ENCODE results near the gene ARSA.
A peak's percentile ranks its signal among the peaks of the same experiment; 100 is the strongest.

Gene ARSA

DNA sequence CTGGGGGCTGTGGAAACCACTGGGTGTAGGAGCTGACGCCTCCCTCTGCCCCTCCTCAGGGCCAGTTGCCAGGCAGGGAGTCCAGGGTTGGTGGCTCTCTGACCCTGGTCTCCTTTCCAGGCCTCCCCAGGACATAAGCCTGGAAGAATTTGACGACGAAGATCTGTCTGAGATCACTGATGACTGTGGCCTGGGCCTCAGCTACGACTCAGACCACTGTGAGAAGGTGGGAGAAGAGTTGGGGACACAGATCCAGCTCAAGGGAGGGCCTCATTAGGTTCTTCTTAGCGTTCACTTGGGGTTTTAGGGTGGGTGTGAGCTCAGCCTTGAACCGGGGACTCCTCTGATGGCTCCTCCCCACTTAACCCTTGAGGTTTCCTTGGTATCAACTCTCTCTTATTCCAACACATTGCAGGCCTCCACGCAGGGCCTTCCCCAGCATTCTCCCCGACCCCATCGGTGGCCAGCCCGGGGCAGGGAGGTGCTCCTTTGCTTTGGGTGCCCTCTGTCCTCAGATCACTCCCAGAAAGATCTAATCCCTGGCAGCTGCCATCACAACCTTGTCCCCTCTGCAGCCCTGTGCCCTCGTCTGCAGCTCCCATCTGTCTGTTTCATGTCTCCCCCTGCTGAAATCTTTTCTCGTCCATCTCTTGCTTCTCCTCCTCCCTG, 26.1 kb downstream of the ARSA start:
- no peak for DNase-seq

DNA sequence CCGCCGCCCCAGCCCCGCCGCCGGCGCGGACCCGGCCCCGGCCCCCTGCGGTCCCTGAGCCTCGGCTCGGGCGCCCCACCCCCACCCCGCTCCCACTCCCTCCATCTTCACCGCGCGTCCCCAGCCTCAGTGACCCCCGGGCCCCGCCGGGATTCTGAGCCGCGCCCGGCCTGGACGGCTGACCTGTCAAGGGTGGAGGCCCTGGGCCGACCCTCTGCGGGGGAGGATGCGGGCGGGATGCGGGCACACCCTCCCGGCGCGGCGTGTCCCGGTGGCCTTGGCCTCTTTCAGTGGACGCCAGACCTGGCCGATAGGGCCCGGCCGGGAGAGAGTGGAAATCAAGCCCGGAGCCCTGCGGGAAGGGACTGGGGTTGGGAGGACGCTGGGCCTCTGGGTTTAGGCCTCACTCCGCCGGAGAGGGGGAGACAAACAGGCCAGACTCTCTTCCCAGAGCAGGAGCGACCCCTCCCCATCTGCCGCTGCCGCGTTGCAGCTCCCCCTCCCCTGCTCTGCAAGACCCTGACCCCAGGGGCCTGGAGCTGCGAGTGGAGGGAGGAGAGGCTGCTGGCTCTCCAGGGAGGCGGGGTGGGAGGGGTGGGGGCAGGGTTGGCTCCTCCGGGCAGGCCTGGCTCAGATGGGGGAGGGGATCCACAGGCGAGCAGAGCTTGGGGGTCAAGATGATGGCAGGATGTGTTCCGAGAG, 26.8 kb downstream of the ARSA start:
- DNase-seq = no peak

DNA sequence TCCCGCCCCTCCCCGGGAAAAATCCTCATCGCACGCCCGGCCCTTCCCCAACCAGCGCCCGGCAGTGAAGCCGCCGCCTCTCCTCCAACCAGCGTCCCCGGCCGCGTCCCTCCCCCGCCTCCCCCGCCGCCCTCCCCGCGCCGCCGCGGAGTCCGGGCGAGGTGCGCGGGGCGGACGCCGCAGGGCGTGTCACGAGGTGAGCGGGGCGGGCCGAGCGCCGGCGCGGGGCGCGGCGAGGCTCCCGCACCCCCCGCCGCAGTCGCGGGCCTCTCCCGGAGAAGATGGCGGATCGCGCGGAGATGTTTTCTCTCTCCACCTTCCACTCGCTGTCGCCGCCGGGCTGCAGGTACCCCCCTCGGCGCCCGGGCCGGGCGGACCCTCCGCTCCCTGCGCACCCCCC, 27.4 kb downstream of the ARSA start, which contains the start of gene MAPK8IP2:
Gene MAPK8IP2 (plus strand): TSS at position 256 of the 400 bp plus-strand sequence. CDS start 26 bp downstream, at position 282.
- no peak for DNase-seq

DNA sequence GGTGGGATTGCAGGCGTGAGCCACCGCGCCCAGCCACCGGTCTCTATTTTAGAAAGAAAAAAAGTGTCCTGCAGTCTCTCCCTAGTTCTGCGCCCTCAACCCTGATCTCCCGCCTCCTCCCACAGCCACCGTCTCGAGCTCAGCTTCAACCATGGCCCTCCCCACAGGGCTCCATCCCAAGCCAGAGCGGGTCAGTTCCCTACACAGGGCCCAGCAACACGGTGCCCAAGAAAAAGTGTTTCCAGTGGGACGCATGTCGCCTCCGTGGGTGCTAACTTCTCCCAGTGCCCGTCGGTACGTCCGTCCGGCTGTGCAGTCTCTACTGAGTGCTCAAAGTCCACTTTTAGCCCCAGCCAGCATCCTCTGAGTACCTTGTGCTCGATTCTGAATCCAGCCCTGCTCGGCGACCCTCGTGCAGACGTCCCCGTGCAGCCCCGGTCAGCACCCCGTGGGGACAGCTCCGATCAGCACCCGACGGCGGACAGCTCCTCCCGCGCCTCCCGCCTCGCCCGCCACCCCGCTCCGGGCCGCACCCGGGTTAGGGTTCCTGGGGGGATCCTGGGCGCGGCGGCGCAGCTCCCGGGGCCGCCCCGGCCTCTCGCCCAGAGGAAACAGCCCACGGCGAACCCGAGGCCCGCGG, 28.0 kb downstream of the ARSA start:
- DNase-seq = no peak

DNA sequence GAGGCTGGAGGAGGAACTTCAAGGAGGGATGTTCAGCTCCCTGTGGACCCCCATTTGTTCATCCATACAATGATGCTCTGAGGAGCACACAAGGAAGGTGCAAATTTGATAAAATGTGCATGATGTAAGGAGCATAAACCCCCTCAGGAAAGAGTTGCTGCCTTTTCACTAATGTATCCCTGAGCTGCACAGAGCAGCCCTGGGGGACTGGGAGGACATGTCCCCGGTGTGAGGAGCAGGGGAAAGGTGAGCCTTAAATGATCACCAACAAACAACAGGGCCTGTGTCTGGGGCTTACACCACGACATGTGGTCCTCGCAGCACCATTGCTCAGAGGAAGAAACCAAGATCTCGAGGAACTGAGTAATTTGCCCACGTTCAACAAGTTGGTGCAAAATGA, 30.9 kb downstream of the ARSA start:
- no peak for DNase-seq

DNA sequence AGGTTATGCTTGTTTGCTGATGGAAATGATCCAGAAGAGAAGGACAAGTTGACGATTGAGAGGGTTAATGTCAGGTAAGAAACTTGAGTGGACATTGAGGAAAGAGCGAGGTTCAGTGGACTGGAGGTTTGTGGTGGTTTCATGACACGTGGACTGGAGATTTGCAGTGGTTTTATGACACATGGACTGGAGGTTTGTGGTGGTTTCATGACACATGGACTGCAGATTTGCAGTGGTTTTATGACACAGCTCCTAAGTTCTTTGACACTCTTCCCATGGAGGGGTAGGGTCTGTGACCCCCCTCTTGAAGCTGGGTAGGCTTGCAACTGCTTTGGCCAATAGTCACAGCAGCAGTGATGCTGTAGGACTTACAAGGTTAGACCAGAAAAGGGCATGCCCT, 32.8 kb downstream of the ARSA start:
- no peak for DNase-seq

DNA sequence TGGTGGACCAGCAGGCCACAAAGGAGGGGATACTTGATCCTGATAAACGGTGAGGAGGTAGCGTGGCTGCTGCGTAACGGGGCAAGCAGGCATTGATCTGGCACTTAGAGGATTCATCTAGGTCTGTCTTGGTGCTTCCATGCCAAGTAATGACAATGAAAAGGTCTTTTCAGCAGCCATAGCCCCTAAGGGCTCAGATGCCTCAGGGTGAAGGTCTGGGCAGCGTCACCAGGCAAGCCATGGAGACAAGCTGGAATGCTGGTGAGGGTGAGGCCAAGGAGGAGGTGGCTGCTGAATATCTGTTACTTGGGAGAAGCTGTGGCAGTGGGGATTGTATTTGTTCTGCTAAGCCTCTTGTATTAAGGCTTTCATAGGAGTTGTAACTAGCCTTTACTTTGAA, 40.5 kb downstream of the ARSA start:
- no peak for DNase-seq

DNA sequence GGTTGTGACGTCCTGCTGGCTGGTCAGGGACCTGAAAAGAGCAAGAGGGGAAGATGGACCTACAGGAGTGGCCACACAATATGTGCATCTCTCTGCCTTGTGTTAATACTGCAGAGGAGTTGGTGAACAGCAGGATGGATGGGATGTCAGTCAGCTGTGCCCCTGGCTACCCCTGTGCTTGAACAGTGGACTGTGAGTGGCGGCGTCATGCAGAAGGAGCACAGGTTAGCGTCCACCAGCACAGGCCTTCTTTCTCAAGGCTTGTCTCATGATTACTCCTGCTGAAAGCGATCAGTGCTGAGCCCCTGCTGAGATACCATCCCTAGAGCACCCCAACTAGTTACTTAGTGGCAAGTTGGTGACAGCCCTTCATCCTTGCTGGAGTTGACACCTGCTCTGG, 41.5 kb downstream of the ARSA start:
- DNase-seq = no peak

DNA sequence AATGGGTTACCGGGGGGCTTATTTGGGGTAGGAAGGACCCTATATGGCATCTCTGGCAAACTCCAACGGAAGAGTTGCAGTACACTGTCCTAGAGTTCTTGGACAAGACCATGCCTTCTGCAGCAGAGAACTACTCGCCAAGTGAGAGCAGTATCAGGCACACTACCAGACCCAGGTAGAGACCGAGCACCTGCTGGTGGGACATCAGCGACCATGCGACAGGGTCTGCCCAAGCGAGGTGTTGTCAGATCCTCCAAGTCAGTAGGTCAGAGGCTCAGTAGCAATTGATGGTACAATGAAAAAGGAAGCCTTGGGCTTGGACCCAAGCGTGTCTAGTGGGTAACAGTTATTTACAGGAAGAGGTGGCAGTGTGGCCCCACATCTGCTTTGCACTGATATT, 42.2 kb downstream of the ARSA start:
- no peak for DNase-seq

DNA sequence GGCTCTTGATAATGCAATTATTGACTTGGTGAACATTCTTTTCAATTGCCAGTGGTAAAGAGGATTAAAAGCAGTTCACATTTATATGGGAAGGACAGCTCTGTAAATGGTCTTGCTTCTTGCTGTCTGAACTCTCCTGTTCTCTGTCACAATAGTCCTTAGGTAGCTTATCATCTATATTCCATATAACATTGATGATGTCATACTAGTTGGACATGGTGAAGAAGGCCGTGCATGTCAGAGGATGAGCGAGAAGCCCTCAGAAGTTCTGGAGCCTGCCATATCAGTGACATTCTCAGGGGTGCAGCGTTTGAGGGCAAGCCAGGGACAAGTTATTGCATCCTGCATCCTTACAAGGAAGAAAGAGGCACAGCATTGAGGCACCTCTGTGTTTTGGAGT, 42.7 kb downstream of the ARSA start:
- DNase-seq = no peak

DNA sequence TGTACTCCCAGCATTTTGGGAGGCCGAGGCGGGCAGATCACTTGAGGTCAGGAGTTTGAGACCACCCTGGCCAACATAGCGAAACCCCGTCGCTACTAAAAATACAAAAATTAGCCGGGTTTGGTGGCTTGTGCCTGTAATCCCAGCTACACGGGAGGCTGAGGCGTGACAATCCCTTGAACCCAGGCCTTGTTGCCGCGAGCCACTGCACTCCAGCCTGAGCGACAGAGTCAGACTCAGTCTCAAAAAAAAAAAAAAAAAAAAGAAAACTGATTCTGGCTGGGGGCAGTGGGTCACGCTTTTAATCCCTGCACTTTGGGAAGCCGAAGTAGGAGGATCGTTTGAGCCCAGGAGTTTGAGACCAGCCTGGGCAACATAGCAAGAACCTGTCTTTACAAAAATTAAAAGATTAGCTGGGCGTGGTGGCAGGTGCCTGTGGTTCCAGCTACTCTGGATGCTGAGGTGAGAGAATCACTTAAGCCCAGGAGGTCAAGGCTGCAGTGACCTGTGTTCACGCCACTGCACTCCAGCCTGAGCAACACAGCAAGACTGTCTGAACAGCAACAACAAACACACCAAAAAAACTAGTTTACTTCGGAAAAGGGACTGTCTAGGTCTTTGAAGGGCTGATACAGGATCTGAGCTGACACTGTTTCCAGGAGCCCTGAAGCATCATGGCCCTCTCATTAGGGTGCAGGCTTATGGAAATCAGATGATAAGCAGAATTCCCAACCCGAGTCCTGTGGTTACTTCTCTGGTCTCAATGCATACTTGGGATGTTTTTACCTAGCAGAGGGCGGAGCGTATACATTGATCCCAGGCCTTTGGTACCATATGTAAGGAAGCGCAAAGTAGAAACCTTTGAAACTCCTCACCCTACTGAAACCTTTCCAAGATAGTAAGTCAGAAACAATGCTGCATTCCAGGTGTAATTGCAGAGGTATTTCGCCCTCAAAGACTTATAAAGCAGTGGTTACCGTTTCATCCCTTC, 43.6 kb downstream of the ARSA start:
- no peak for DNase-seq

DNA sequence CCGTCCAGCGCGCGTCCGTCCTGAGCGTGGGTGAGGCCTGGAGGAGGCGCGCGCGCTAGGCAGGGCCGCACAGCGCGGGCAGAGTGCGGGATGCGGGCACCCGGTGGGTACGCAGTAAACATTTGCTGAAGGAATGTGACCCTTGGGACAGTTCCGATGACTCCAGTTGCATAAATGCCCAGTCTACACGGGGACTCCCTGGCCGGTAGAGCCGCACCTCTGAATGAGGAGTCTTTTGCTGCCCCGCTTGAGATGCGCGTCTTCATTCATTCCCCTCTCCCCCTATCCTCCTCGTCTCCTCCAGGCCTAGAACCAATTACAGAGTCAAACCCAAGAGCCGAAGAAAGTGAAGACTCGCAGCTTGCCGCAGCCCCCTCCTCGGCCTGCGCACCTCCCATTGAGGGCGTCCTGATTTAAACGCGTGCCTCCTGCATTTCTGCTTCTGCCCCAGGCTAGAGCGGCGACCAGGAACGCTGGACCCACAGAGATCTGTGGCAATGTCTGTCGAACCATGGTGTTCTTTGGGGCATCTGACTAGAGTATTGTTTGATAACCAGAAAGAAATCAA, 44.6 kb downstream of the ARSA start:
- DNase-seq = no peak

DNA sequence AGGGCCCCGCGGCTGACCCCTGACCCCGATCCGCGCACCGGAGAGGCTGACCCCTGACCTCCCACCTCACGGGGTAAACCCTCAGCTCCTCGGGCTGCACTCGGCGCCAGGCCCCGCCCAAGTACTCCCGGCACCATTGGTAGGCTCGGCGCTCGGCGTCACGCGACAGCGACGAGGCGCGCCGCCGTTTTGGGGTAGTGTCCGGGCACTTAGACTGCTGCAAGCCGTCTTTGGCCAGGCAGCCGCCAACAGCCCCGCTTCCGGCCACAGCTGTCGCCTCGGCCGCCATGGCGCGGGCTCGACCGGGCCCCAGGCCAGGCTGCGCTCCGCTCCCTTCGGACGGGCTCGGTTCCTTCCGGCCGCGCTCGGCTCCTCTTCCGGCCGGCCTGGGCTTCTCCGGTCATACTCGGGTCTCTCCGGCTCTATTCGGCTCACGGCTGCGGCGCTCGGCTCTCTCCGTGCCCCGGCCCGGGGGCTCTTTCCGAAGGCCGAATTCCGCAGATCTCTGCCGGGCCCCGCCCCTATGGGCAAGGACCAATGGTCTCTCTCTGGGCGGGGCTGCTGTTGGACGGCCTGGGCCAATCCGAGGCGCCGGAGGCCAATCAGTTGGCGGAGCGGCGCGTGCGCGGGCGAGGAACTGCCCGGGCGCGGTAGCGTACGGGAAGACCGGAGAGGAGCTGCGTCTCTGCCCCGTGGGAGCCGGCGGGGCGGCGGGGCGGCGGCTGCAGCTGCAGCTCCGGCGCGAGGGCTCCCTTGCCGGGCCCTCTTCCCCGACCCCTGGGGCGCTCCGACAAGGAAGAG, 45.3 kb downstream of the ARSA start, which contains the start of gene CHKB:
Gene CHKB (minus strand): TSS at position 357 of the 801 bp plus-strand sequence. CDS start 68 bp downstream, at position 289.
- DNase-seq = peak; percentile 58

DNA sequence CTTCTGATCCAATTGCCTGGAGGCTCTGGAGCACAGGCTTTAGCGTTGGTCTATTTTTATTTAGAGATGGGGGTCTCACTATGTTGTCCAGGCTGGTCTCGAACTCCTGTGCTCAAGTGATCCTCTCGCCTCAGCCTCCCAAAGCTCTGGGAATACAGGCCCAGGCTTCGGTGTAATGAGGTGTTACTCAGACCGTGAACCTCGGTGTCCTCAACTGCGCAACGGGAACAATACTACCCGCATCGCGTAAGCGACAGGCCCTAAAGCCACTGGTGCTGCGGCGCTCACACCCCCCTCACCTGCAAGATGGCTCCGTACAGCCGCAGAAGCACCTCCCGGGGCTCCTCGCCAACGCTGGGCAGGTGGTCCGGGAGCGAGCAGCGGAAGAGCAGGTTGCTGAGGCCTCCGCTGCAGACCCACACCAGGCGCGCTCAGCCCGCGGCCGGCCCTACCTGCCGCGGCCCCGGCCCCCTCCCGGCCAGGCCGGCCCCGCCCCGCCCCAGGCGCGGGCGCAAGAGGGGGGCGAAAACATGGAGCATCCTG, 45.9 kb downstream of the ARSA start:
- DNase-seq = no peak

DNA sequence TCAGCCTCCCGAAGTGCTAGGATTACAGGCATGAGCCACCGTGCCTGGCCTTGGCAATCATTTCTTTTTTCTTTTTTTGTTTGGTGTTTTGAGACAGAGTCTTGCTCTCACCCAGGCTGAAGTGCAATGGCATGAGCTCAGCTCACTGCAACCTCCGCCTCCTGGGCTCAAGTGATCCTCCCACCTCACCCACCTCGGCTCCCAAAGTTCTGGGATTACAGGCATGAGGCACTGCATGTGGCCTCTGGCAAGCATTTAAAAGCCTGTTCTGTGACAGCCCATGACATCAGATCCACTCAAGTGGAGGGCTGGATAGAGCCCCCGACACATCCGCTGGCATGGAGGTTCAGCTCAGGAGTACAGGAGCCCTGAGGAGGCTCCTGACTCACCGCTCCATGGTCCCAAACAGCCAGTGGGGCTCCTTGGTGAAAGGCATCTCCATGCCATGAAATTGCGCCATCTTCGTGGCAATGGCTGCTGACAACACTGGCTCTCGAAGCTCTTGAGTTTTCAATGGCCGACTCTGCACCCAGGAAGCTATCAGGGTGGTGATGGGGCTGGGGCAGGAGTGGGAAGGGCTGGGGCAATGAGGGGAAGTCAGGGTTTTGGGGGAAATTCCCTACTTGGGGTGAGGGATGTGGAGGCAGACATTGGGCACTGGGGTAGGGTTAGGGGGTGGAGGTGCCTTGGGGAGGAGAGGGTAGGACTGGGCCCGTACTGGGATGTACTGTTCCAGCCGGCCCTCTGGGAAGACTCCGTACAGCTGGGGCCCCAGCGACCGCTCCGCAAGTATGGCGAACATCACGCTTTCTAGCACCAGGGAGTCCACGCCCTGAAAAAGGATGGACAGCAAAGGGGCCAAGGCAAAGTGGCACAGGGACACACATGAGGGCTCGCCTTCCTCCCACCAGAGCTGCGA, 46.7 kb downstream of the ARSA start:
- DNase-seq = no peak

DNA sequence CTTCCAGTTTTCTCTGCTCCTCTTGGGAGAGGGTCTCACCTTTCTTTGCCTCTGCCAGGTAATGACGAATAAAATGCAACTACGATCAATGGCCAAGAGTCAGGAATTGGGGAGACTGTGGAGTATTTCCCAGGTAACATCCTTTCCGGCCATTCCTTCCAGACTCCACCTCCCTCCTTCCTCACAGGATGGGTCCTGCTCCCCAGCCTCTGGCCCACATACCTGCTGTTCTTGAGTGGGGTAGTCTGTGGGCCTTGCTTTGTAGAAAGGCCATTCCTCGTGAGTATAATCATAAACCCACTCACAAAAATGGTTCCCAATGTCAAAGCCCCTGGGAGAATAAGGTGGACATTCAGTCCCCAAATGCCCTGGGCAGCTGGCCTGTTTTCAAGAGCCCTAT, 48.2 kb downstream of the ARSA start:
- no peak for DNase-seq

DNA sequence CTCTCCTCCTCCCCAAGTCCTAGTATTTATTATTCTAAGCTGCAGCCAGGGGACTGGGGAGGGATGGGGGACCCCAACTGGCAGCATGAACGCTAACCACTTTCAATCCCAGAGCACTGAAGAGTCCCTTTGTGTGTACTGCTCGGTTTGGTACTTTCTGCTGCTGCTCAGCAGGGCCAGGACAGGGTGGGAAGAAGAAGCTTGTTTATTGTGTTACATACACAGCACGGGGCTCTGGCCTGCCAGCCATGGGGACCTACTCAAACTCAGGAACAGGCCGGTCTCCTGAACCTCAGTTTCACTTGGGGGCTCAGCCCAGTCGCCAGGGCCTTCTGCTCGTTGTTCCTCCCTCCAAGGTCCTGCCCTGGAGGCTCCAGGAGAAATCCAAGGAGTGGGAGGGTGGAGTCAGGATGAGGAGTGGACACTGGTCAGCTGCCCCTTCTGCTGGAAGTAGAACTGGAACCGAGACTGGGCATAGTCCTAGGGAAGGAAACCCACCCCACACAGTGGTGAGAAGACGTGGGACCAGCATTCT, 49.1 kb downstream of the ARSA start:
- DNase-seq = no peak

DNA sequence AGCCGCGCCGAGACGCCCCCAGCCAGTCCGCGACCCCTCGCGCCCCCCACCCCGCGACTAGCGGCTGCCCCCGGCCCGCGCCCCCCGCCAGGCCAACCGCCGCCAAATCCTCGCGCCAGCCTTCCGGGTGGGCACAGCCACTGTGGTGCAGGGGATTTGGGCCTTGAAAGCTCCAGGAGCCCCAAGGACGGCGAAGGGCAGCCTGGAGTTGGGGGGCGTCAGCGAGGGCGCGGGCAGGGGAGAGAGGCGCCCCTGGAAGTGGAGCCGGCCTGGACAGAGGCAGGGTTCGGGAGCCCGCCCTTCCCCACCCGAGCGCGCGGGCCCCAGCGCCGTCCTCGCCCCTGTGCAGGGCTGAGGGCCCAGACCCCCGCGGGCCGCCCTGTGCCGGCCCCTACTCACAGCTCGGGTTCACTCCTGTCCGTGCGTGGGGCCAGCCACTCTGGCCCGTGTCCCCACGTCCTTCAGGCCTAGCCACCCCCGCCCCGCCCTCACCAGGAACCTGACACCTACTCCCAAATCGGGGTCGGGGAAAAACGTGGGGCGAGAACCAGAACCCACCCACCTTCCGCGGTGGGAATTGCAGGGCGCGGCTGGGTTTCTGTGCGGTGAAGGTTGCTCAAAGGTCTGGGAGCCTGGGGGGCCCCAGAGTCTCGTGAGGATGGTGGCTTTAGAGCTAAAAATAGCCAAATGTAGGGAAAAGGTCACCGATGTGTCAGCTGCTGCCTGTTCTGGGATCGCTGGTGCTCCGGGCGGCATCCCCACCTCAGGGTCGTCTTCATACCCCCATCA, 49.8 kb downstream of the ARSA start, which contains the start of gene CPT1B:
Gene CPT1B (minus strand): TSS at position 441 of the 789 bp plus-strand sequence. CDS start 512 bp downstream, outside the sequence.
- no peak for DNase-seq

DNA sequence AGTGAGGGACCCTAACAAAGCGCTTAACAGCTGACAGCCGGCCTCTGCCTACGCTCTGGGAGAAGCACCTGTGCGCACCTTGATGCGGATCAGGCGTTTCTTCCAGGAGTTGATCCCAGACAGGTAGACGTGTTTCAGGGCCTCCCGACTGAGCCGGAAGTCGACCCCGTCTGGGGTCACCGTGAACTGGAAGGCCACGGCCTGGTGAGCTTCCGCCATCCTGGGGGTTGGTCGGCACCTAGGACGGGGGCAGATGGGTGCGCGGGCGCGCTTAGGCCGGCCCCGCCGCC, 50.3 kb downstream of the ARSA start:
- no peak for DNase-seq

Data from NCI-H1417 treated with DMSO at 0.1 percent for 48 hours (cell line).